Right atrium auricular region (tissue), 2 donors: ENCODE measurements around the gene FKBP3. TPM values are rescaled to one million over a fixed set of nuclear protein-coding genes. Genes with fewer than 3 reads are reported as not detected.
"Not testable (repeated sequence)": the region's sequence is repeated elsewhere in the genome, so short reads cannot be mapped to it uniquely, and the experiment has no call there.

ENCODE experiments used
- DNase-seq: peaks from one replicate; pipeline ENCODE4 v3.0.0-alpha.2; 2019; ENCODE audit warnings: low spot score
- H3K27ac ChIP-seq, 2 donors: fragments of 200-600 bp; sonication (generic); 1 replicate in 1 of 2; 2 replicates in 1 of 2; pipeline ENCODE4 v1.5.1; 2016 to 2019
- H3K27me3 ChIP-seq, 2 donors: fragments of 200-600 bp; sonication (generic); one replicate each; pipeline versions ENCODE4 v1.5.1 to v1.6.0; 2017 to 2019
- H3K36me3 ChIP-seq: fragments of 200-600 bp; sonication (generic); one replicate; pipeline ENCODE4 v1.5.1; 2016
- H3K4me1 ChIP-seq, 2 donors: fragments of 200-600 bp; sonication (generic); one replicate each; pipeline versions ENCODE4 v1.5.1 to v1.6.0; 2017 to 2019
- H3K4me3 ChIP-seq, 2 donors: fragments of 200-600 bp; sonication (generic); 1 replicate in 1 of 2; 2 replicates in 1 of 2; pipeline ENCODE4 v1.5.1; 2017 to 2019; ENCODE audit warnings: mild to moderate bottlenecking in 1 of 2, moderate library complexity in 1 of 2
- H3K9me3 ChIP-seq, 2 donors: fragments of 200-600 bp; sonication (generic); one replicate each; pipeline ENCODE4 v1.5.1; 2019
- total RNA-seq, 2 donors: library from RNA; depleted of rRNA; stranded (reverse); fragments of >200 nt; gene quantifications; one replicate each; pipeline ENCODE4 v1.1.0, GENCODE V29; 2016
- TF ChIP-seq, protein P1 (sequence below), 2 donors: fragments of 200-600 bp; sonication (generic); IDR thresholded peaks; one replicate each; pipeline ENCODE4 v1.5.1; 2019; ENCODE audit warnings: antibody characterized with exemption in 2 of 2

FKBP3 gene
- total RNA-seq, 2 donors from 2014 or later: 45.5 to 72.3 TPM

DNA sequence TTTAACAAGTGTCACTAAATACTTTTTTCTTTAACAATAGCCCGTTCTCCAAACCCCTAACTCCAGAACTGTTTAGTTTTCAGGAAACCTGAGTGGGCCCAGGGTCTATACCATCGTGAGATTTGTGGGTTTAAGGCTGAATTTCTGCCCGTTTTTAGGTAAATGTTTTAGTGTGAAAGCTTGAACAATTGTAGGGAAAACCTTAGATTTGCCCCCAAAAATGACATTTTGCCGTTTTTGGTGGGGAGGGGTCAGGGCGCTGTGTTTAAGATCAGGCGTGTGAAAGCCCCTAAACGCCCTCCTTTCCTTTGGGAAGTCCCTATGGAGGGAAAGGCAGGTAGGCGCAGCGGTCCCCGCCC lies 50.7 kb downstream of the FKBP3 start:
- H3K4me1 ChIP-seq: peaks cover 0 to 27% of the 10 kb centered on the region in 2 donors
- H3K27ac ChIP-seq: peak overlapping the region; percentile 88 to 92
- no peak for DNase-seq
- peak overlapping the region; percentile 69 to 79 for H3K4me3 ChIP-seq
- TF ChIP-seq, protein P1, sequence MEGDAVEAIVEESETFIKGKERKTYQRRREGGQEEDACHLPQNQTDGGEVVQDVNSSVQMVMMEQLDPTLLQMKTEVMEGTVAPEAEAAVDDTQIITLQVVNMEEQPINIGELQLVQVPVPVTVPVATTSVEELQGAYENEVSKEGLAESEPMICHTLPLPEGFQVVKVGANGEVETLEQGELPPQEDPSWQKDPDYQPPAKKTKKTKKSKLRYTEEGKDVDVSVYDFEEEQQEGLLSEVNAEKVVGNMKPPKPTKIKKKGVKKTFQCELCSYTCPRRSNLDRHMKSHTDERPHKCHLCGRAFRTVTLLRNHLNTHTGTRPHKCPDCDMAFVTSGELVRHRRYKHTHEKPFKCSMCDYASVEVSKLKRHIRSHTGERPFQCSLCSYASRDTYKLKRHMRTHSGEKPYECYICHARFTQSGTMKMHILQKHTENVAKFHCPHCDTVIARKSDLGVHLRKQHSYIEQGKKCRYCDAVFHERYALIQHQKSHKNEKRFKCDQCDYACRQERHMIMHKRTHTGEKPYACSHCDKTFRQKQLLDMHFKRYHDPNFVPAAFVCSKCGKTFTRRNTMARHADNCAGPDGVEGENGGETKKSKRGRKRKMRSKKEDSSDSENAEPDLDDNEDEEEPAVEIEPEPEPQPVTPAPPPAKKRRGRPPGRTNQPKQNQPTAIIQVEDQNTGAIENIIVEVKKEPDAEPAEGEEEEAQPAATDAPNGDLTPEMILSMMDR (IDR thresholded peaks at IDR 0.05): no peak
- no peaks in the 10 kb centered on the region for H3K27me3 ChIP-seq
- H3K36me3 ChIP-seq: no peaks in the 10 kb centered on the region
- H3K9me3 ChIP-seq: no peaks in the 10 kb centered on the region

DNA sequence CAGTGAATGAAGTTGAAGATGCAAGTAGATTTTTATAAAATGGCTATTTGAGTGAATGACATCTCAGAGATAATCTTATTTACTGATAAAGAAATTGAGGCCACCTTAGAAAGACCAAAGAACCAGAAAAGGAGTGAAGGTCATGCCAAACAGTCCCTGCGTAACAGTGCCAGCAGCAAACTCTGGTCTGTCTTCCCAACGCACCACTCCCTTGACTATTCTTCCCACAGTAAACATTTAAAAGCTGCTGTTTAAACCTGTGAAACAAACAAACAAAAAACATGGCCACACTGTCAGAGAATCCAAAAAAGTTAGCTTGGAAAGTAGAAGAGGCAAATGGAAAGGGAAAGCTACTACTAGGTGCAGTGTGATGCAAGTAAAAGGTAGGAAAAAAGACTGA lies 51.9 kb downstream of the FKBP3 start:
- H3K27ac ChIP-seq: no peak overlapping the region
- no peaks in the 10 kb centered on the region for H3K27me3 ChIP-seq

DNA sequence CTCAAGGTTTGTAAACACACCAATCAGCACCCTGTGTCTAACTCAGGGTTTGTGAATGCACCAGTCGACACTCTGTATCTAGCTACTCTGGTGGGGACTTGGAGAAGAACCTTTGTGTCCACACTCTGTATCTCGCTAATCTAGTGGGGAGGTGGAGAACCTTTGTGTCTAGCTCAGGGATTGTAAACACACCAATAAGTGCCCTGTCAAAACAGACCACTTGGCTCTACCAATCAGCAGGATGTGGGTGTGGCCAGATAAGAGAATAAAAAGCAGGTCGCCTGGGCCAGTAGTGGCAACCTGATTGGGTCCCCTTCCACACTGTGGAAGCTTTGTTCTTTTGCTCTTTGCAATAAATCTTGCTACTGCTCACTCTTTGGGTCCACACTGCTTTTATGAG lies 53.2 kb downstream of the FKBP3 start:
- not testable (repeated sequence) for H3K27me3 ChIP-seq, DNase-seq, H3K27ac ChIP-seq, H3K36me3 ChIP-seq, H3K9me3 ChIP-seq, H3K4me3 ChIP-seq
- H3K4me1 ChIP-seq: peaks cover 0 to 16% of the 10 kb centered on the region in 2 donors

More for the DNA sequence above, 51.9 kb downstream of the FKBP3 start:
- Histone ChIP-seq H3K4me3 (no peak overlapping the region), H3K9me3 (no peaks in the 10 kb centered on the region), H3K4me1 (peaks cover 0 to 26% of the 10 kb centered on the region in 2 donors), H3K36me3 (no peaks in the 10 kb centered on the region)
- TF ChIP-seq, protein P1 (IDR thresholded peaks at IDR 0.05): no peak
- DNase-seq: no peak

DNA sequence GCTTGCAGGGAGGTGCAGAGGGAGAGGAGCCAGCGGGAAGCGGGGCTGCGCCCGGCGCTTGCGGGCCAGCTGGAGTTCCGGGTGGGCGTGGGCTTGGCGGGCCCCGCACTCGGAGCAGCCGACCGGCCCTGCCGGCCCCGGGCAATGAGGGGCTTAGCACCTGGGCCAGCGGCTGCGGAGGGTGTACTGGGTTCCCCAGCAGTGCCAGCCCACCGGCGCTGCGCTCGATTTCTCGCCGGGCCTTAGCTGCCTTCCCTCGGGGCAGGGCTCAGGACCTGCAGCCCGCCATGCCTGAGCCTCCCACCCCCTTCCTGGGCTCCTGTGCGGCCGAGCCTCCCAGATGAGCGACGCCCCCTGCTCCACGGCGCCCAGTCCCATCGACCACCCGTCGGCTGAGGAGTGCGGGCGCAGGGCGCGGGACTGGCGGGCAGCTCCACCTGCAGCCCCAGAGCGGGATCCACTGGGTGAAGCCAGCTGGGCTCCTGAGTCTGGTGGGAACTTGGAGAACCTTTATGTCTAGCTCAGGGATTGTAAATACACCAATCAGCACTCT lies 53.8 kb downstream of the FKBP3 start:
- not testable (repeated sequence) for H3K4me3 ChIP-seq, H3K4me1 ChIP-seq, H3K9me3 ChIP-seq, H3K36me3 ChIP-seq, H3K27me3 ChIP-seq, DNase-seq, H3K27ac ChIP-seq

DNA sequence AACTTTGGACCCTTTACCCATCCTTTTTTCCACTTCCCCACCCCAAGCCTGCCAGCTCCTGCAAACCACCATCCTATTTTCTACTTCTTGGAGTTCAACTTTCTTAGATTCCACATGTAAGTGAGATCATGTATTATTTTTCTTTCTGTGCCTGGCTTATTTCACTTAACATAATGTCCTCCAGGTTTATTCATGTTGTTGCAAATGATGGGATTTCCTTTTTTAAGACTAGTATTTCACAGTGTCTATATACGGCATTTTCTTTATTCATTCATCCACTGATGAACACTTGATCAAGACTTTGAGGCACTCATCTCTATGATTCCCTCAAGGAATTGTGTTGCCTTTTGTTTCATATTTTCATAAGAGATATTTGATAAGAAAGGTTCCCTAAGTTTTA lies 56.0 kb downstream of the FKBP3 start:
- Histone ChIP-seq H3K4me3 (no peak overlapping the region), H3K27me3 (no peaks in the 10 kb centered on the region), H3K9me3 (no peaks in the 10 kb centered on the region), H3K27ac (no peak overlapping the region), H3K36me3 (no peaks in the 10 kb centered on the region), H3K4me1 (no peaks in the 10 kb centered on the region)
- DNase-seq: no peak
- TF ChIP-seq, protein P1 (IDR thresholded peaks at IDR 0.05): no peak

DNA sequence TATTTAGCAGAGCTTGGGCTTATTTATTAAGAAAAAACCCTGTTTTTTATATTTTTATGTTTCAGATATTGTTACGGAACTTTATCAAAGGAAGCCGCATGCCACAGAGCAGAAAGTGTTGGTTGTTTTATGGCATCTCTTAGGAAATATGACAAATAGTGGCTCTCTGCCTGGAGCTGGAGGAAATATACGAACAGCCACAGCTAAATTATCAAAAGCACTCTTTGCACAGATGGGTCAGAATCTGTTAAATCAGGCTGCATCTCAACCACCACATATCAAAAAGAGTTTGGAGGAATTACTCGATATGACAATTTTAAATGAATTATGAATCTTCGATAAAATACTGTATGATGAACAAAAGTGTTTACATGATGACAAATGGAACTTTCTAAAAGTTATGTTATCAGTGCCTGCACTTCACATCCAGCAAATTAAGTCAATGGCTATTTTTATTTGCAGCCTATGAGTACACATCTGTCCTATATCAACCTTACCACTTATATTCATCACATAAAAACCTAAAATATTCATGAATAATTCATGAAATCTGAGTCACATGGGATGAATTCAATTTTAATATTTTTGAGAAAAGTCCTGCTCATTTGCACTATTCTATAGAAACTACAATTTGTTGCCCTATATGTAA lies 60.9 kb downstream of the FKBP3 start:
- Histone ChIP-seq H3K9me3 (no peaks in the 10 kb centered on the region), H3K4me1 (no peaks in the 10 kb centered on the region), H3K27ac (no peak overlapping the region), H3K4me3 (no peak overlapping the region), H3K27me3 (no peaks in the 10 kb centered on the region), H3K36me3 (peaks cover 4% of the 10 kb centered on the region)
- DNase-seq: no peak
- TF ChIP-seq, protein P1 (IDR thresholded peaks at IDR 0.05): no peak

DNA sequence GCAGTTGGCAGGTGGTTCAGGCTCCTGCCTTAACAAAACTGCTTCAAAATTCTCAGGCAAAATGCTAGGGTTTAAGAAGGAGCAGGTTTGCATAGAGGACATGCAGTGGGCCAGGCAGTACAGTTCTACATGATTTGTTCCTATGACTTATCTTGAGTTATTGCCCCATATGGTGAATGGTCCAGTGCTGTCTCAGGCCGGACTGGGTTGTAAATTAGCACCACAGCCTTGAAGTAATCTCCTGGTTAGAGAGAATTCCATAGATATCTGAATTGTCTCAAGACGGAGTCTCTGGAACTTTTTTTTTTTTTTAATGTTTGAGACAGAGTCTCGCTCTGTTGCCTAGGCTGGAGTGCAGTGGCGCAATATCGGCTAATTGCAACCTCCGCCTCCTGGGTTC lies 62.2 kb downstream of the FKBP3 start:
- H3K27me3 ChIP-seq: no peaks in the 10 kb centered on the region
- H3K36me3 ChIP-seq: peaks cover 4% of the 10 kb centered on the region
- H3K4me1 ChIP-seq: no peaks in the 10 kb centered on the region
- H3K9me3 ChIP-seq: no peaks in the 10 kb centered on the region
- no peak overlapping the region for H3K4me3 ChIP-seq
- TF ChIP-seq, protein P1 (IDR thresholded peaks at IDR 0.05): no peak
- no peak for DNase-seq
- no peak overlapping the region for H3K27ac ChIP-seq
